ENCODE measurements around the gene LRFN4. TPM values are rescaled to one million over a fixed set of nuclear protein-coding genes. Genes with fewer than 3 reads are reported as not detected.

LRFN4 gene
- polyA plus RNA-seq, 1 donor from 2014 or later = 85.0 TPM

DNA sequence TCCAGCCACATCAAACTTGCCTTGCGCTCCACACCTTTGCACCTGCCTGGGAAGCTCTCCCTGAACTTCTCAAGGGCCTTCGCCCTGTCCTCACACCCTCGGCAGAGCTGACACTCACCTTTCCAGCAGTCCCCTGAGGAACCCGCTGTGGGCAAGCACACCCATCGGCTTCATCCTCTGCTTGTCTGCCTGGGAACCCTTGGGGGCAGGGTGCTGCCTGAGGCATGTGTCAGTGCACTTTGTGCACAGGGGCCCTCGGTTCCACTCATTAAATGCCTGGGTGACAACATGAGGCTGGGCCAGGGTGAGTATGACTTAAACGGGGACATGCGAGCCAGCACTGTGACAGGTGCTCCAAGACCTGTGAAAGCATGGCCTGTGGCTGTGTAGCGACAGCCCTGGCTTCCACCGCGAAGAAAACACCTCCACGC, 2.6 kb upstream of the LRFN4 start:
- TF ChIP-seq SMC3 (conservative IDR thresholded peaks at IDR 0.05; ENCODE audit: poor library complexity) (no peak), EZH2 (IDR thresholded peaks at IDR 0.05; ENCODE audit: borderline replicate concordance, insufficient read depth, low read length, poor library complexity, severe bottlenecking) (no peak), RAD21 (conservative IDR thresholded peaks at IDR 0.05) (no peak), TAF1 (IDR thresholded peaks at IDR 0.05; ENCODE audit: low read depth) (no peak), MXI1 (conservative IDR thresholded peaks at IDR 0.05; ENCODE audit: poor library complexity, severe bottlenecking) (no peak), EP300 (conservative IDR thresholded peaks at IDR 0.05; ENCODE audit: poor library complexity, severe bottlenecking) (no peak), POLR2AphosphoS5 (IDR thresholded peaks at IDR 0.05) (no peak)
- TF ChIP-seq, protein P1, sequence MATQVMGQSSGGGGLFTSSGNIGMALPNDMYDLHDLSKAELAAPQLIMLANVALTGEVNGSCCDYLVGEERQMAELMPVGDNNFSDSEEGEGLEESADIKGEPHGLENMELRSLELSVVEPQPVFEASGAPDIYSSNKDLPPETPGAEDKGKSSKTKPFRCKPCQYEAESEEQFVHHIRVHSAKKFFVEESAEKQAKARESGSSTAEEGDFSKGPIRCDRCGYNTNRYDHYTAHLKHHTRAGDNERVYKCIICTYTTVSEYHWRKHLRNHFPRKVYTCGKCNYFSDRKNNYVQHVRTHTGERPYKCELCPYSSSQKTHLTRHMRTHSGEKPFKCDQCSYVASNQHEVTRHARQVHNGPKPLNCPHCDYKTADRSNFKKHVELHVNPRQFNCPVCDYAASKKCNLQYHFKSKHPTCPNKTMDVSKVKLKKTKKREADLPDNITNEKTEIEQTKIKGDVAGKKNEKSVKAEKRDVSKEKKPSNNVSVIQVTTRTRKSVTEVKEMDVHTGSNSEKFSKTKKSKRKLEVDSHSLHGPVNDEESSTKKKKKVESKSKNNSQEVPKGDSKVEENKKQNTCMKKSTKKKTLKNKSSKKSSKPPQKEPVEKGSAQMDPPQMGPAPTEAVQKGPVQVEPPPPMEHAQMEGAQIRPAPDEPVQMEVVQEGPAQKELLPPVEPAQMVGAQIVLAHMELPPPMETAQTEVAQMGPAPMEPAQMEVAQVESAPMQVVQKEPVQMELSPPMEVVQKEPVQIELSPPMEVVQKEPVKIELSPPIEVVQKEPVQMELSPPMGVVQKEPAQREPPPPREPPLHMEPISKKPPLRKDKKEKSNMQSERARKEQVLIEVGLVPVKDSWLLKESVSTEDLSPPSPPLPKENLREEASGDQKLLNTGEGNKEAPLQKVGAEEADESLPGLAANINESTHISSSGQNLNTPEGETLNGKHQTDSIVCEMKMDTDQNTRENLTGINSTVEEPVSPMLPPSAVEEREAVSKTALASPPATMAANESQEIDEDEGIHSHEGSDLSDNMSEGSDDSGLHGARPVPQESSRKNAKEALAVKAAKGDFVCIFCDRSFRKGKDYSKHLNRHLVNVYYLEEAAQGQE (IDR thresholded peaks at IDR 0.05; ENCODE audit: borderline replicate concordance) = no peak
- TF ChIP-seq, protein P2, sequence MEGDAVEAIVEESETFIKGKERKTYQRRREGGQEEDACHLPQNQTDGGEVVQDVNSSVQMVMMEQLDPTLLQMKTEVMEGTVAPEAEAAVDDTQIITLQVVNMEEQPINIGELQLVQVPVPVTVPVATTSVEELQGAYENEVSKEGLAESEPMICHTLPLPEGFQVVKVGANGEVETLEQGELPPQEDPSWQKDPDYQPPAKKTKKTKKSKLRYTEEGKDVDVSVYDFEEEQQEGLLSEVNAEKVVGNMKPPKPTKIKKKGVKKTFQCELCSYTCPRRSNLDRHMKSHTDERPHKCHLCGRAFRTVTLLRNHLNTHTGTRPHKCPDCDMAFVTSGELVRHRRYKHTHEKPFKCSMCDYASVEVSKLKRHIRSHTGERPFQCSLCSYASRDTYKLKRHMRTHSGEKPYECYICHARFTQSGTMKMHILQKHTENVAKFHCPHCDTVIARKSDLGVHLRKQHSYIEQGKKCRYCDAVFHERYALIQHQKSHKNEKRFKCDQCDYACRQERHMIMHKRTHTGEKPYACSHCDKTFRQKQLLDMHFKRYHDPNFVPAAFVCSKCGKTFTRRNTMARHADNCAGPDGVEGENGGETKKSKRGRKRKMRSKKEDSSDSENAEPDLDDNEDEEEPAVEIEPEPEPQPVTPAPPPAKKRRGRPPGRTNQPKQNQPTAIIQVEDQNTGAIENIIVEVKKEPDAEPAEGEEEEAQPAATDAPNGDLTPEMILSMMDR (IDR thresholded peaks at IDR 0.05; ENCODE audit: poor library complexity, severe bottlenecking) = no peak
- H3K27me3 ChIP-seq (ENCODE audit: insufficient read depth, low read depth, low read length) = no peaks in the 10 kb centered on the region
- H3K4me2 ChIP-seq (ENCODE audit: low read length) = no peak overlapping the region
- no peaks in the 10 kb centered on the region for H3K9me3 ChIP-seq (ENCODE audit: low read length)
- no peaks in the 10 kb centered on the region for H4K20me1 ChIP-seq (ENCODE audit: insufficient read depth)
- H3F3A ChIP-seq (ENCODE audit: insufficient read depth, low read length, poor library complexity, severe bottlenecking) = no peaks in the 10 kb centered on the region
- H3K9me2 ChIP-seq (ENCODE audit: insufficient read depth, low read length) = no peaks in the 10 kb centered on the region
- H3K79me2 ChIP-seq (replicated peaks; ENCODE audit: insufficient read depth, low read length) = no peaks in the 10 kb centered on the region
- no peak overlapping the region for H2AFZ ChIP-seq (ENCODE audit: low read depth, low read length)
- no peak overlapping the region for H3K27ac ChIP-seq (ENCODE audit: low read length)
- H3K9ac ChIP-seq (ENCODE audit: low read length) = no peak overlapping the region
- no peaks in the 10 kb centered on the region for H3K36me3 ChIP-seq (ENCODE audit: insufficient read depth, low read length)
- H3K4me3 ChIP-seq (ENCODE audit: low read length) = no peak overlapping the region

GRCh38 chr11:66854729-66855211, 2.1 kb upstream of the LRFN4 start:
- no peaks in the 10 kb centered on the region for H4K20me1 ChIP-seq (ENCODE audit: insufficient read depth)
- no peaks in the 10 kb centered on the region for H3K36me3 ChIP-seq (ENCODE audit: insufficient read depth, low read length)
- H3K4me3 ChIP-seq (ENCODE audit: low read length) = no peak overlapping the region
- no peaks in the 10 kb centered on the region for H3F3A ChIP-seq (ENCODE audit: insufficient read depth, low read length, poor library complexity, severe bottlenecking)
- H3K9ac ChIP-seq (ENCODE audit: low read length) = no peak overlapping the region
- no peak overlapping the region for H3K27ac ChIP-seq (ENCODE audit: low read length)
- no peaks in the 10 kb centered on the region for H3K9me3 ChIP-seq (ENCODE audit: low read length)
- H3K79me2 ChIP-seq (replicated peaks; ENCODE audit: insufficient read depth, low read length) = no peaks in the 10 kb centered on the region
- no peak overlapping the region for H2AFZ ChIP-seq (ENCODE audit: low read depth, low read length)
- no peaks in the 10 kb centered on the region for H3K27me3 ChIP-seq (ENCODE audit: insufficient read depth, low read depth, low read length)
- no peaks in the 10 kb centered on the region for H3K9me2 ChIP-seq (ENCODE audit: insufficient read depth, low read length)
- TF ChIP-seq SMC3 (conservative IDR thresholded peaks at IDR 0.05; ENCODE audit: poor library complexity) (no peak), MXI1 (conservative IDR thresholded peaks at IDR 0.05; ENCODE audit: poor library complexity, severe bottlenecking) (no peak), TAF1 (IDR thresholded peaks at IDR 0.05; ENCODE audit: low read depth) (no peak), EZH2 (IDR thresholded peaks at IDR 0.05; ENCODE audit: borderline replicate concordance, insufficient read depth, low read length, poor library complexity, severe bottlenecking) (no peak), POLR2AphosphoS5 (IDR thresholded peaks at IDR 0.05) (no peak), RAD21 (conservative IDR thresholded peaks at IDR 0.05) (no peak), EP300 (conservative IDR thresholded peaks at IDR 0.05; ENCODE audit: poor library complexity, severe bottlenecking) (no peak)
- TF ChIP-seq, protein P2 (IDR thresholded peaks at IDR 0.05; ENCODE audit: poor library complexity, severe bottlenecking) = no peak
- TF ChIP-seq, protein P1 (IDR thresholded peaks at IDR 0.05; ENCODE audit: borderline replicate concordance) = no peak
- H3K4me2 ChIP-seq (ENCODE audit: low read length) = no peak overlapping the region

All from neural cell (in vitro differentiated cells).